ENCODE measurements around the gene COL15A1.

The COL15A1 gene

DNA sequence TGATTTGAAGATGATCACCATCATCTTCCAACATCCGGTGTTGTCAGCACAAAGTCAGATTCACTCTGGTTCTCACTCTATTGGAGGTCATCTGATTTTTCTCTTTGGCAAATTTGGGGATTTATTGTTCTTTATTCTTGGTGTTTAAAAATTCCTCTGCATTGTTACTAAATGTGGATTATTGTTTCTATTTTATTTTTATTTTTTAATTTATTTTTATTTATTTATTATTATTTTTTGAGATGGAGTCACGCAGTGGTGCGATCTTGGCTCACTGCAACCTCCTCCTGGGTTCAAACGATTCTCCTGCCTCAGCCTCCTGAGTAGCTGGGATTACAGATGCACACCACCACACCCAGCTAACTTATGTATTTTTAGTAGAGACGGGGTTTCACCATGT is 88.3 kb downstream of the COL15A1 start:
- Histone ChIP-seq H3K9ac (ENCODE audit: low read length) (no peak overlapping the region), H3K4me3 (ENCODE audit: low read length) (no peak overlapping the region), H3K4me1 (ENCODE audit: low read length) (peaks cover 11% of the 10 kb centered on the region), H3K79me2 (ENCODE audit: low read length) (no peaks in the 10 kb centered on the region), H3K36me3 (replicated peaks; ENCODE audit: low read depth, low read length) (no peaks in the 10 kb centered on the region), H3K27ac (ENCODE audit: low read length) (no peak overlapping the region), H2AFZ (ENCODE audit: low read depth, low read length) (no peak overlapping the region), H3K4me2 (ENCODE audit: low read length) (no peak overlapping the region), H4K20me1 (ENCODE audit: insufficient read depth, low read length) (no peaks in the 10 kb centered on the region), H3K9me3 (ENCODE audit: insufficient read depth, low read length) (no peaks in the 10 kb centered on the region), H3K27me3 (ENCODE audit: low read depth, low read length) (peaks cover 13% of the 10 kb centered on the region)
- no peak for TF ChIP-seq EZH2phosphoT487 (IDR thresholded peaks at IDR 0.05; ENCODE audit: low read depth)

DNA sequence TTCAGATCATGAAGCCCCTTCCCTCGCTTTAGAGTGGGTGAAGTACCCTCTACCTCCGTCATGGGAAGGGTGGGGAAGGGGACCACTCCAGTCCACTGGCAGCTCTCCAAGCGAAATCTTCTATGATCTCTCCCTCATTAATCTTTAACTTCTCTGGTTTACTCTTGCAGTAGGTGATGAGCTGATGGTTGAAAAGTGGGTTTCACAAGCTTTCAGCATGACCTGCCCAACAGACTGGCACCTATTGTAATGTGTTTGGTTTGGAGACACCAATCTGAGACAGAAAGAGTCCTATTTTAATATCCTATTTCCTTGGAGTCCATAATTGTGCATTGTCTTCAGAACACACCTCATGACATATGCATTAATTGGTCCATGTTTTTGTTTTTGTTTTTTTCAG is 90.4 kb downstream of the COL15A1 start:
- TF ChIP-seq, protein P1, sequence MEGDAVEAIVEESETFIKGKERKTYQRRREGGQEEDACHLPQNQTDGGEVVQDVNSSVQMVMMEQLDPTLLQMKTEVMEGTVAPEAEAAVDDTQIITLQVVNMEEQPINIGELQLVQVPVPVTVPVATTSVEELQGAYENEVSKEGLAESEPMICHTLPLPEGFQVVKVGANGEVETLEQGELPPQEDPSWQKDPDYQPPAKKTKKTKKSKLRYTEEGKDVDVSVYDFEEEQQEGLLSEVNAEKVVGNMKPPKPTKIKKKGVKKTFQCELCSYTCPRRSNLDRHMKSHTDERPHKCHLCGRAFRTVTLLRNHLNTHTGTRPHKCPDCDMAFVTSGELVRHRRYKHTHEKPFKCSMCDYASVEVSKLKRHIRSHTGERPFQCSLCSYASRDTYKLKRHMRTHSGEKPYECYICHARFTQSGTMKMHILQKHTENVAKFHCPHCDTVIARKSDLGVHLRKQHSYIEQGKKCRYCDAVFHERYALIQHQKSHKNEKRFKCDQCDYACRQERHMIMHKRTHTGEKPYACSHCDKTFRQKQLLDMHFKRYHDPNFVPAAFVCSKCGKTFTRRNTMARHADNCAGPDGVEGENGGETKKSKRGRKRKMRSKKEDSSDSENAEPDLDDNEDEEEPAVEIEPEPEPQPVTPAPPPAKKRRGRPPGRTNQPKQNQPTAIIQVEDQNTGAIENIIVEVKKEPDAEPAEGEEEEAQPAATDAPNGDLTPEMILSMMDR (IDR thresholded peaks at IDR 0.05; ENCODE audit: low read depth, low read length): no peak
- TF ChIP-seq EZH2phosphoT487 (IDR thresholded peaks at IDR 0.05; ENCODE audit: low read depth): no peak
- H3K27ac ChIP-seq (ENCODE audit: low read length): no peak overlapping the region
- H4K20me1 ChIP-seq (ENCODE audit: insufficient read depth, low read length): no peaks in the 10 kb centered on the region
- H3K27me3 ChIP-seq (ENCODE audit: low read depth, low read length): peaks cover 10% of the 10 kb centered on the region
- no peak overlapping the region for H3K4me3 ChIP-seq (ENCODE audit: low read length)
- no peaks in the 10 kb centered on the region for H3K36me3 ChIP-seq (replicated peaks; ENCODE audit: low read depth, low read length)
- no peak overlapping the region for H3K4me2 ChIP-seq (ENCODE audit: low read length)
- H3K79me2 ChIP-seq (ENCODE audit: low read length): no peaks in the 10 kb centered on the region
- H3K4me1 ChIP-seq (ENCODE audit: low read length): peaks cover 11% of the 10 kb centered on the region
- H2AFZ ChIP-seq (ENCODE audit: low read depth, low read length): no peak overlapping the region
- no peak overlapping the region for H3K9ac ChIP-seq (ENCODE audit: low read length)
- H3K9me3 ChIP-seq (ENCODE audit: insufficient read depth, low read length): no peaks in the 10 kb centered on the region

DNA sequence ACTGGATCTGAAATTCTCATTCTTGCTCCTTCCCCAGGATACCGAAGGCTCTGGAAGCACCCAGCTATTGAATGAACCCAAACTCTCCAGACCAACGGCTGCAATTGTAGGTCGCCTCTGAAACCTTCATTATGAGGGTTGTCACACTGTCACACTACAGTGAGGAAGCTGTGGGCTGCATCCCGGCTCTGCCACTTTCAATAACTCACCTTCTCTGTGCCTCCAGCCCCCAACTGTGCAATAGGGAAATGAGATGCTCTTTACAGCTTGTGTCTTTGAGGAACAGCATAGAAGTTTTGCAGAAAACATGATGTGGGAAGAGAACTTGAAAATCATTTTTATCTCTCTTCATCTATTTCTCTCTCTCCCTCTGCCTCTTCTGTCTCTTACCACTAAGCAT is 91.6 kb downstream of the COL15A1 start:
- Histone ChIP-seq H3K27me3 (ENCODE audit: low read depth, low read length) (peaks cover 10% of the 10 kb centered on the region), H3K9me3 (ENCODE audit: insufficient read depth, low read length) (no peaks in the 10 kb centered on the region), H3K36me3 (replicated peaks; ENCODE audit: low read depth, low read length) (no peaks in the 10 kb centered on the region), H3K27ac (ENCODE audit: low read length) (no peak overlapping the region), H3K9ac (ENCODE audit: low read length) (no peak overlapping the region), H3K4me2 (ENCODE audit: low read length) (0 out of 2 replicates have a peak overlapping the region, but pooled peaks have one; percentile 14), H3K4me1 (ENCODE audit: low read length) (peaks cover 19% of the 10 kb centered on the region), H2AFZ (ENCODE audit: low read depth, low read length) (no peak overlapping the region), H4K20me1 (ENCODE audit: insufficient read depth, low read length) (no peaks in the 10 kb centered on the region), H3K4me3 (ENCODE audit: low read length) (no peak overlapping the region), H3K79me2 (ENCODE audit: low read length) (no peaks in the 10 kb centered on the region)
- TF ChIP-seq, protein P1 (IDR thresholded peaks at IDR 0.05; ENCODE audit: low read depth, low read length): no peak
- TF ChIP-seq EZH2phosphoT487 (IDR thresholded peaks at IDR 0.05; ENCODE audit: low read depth): no peak

DNA sequence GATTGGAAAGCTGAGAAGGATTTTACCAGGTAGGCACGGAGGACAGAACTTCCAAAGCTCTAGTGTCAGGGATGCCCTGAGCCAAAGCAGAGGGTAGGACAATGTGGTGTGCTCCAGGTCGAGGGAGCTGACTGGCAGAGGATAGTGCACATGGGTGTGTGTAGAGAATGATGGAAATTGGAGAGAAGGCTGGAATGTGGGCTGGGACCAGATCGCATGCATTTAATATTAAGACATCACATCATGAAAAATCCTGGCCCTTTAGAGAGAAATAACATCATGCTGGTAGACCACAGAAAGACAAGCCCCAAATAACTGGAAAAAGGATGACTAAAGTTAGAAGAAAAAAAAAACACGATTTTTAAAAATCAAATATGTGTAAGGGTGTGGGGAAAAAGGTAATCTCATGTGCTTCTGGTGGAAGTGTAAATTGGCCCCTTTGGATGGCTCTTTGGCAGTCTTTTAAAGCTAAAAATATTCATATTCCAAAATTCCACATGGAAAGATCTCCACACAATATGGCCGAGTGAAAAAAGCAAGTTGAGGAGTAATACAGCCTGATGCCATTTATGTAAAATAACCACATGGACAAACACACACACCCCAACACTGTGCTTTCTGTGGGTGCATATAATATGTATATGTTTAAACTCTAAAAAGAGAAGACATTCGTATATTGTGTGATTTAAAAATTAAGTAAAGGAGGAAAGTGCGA is 94.2 kb downstream of the COL15A1 start:
- TF ChIP-seq, protein P1 (IDR thresholded peaks at IDR 0.05; ENCODE audit: low read depth, low read length): no peak
- TF ChIP-seq EZH2phosphoT487 (IDR thresholded peaks at IDR 0.05; ENCODE audit: low read depth): no peak
- Histone ChIP-seq H3K27me3 (ENCODE audit: low read depth, low read length) (peaks cover 10% of the 10 kb centered on the region; the same call in 1 of the 2 replicates), H3K9me3 (ENCODE audit: insufficient read depth, low read length) (no peaks in the 10 kb centered on the region), H3K4me2 (ENCODE audit: low read length) (no peak overlapping the region), H3K4me3 (ENCODE audit: low read length) (no peak overlapping the region), H4K20me1 (ENCODE audit: insufficient read depth, low read length) (no peaks in the 10 kb centered on the region), H3K9ac (ENCODE audit: low read length) (no peak overlapping the region), H3K36me3 (replicated peaks; ENCODE audit: low read depth, low read length) (no peaks in the 10 kb centered on the region), H2AFZ (ENCODE audit: low read depth, low read length) (no peak overlapping the region), H3K27ac (ENCODE audit: low read length) (no peak overlapping the region), H3K79me2 (ENCODE audit: low read length) (no peaks in the 10 kb centered on the region), H3K4me1 (ENCODE audit: low read length) (peaks cover 19% of the 10 kb centered on the region)
